ENCODE measurements around the gene RTP1.

Gene RTP1

DNA sequence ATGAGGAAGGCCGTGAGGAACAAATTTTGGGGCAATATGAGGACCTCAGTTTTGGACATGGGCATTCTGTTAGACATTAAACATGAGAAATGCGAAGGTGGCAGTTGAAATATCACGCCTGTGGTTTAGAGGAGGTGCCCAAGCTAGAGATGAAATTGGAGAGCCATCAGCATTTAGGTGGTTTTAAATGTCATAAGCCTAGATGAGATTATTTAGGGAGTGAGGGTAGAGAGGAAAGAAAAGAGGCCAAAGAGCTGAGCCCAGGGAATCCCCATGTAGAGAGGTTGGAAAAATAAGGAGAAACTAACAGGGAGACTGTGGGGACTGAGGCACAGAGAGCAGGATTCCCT, 14.9 kb downstream of the RTP1 start:
- TF ChIP-seq CREB1 (IDR thresholded peaks at IDR 0.05; ENCODE audit: low read depth) (no peak), TCF12 (IDR thresholded peaks at IDR 0.05; ENCODE audit: low read depth) (no peak), TEAD4 (IDR thresholded peaks at IDR 0.05) (no peak), NFIC (IDR thresholded peaks at IDR 0.05) (no peak), EP300 (IDR thresholded peaks at IDR 0.05; ENCODE audit: borderline replicate concordance) (no peak), ZBTB7A (IDR thresholded peaks at IDR 0.05; ENCODE audit: low read depth) (no peak), CEBPB (IDR thresholded peaks at IDR 0.05) (no peak), TAF1 (IDR thresholded peaks at IDR 0.05; ENCODE audit: low read depth) (no peak), YY1 (IDR thresholded peaks at IDR 0.05; ENCODE audit: low read depth) (no peak), FOXM1 (IDR thresholded peaks at IDR 0.05; ENCODE audit: borderline replicate concordance, low read depth) (no peak), EGR1 (IDR thresholded peaks at IDR 0.05) (no peak), RAD21 (IDR thresholded peaks at IDR 0.05; ENCODE audit: low read depth) (no peak)
- TF ChIP-seq, protein P1, sequence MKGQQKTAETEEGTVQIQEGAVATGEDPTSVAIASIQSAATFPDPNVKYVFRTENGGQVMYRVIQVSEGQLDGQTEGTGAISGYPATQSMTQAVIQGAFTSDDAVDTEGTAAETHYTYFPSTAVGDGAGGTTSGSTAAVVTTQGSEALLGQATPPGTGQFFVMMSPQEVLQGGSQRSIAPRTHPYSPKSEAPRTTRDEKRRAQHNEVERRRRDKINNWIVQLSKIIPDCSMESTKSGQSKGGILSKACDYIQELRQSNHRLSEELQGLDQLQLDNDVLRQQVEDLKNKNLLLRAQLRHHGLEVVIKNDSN (IDR thresholded peaks at IDR 0.05), result no peak
- TF ChIP-seq, protein P2, sequence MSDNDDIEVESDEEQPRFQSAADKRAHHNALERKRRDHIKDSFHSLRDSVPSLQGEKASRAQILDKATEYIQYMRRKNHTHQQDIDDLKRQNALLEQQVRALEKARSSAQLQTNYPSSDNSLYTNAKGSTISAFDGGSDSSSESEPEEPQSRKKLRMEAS (IDR thresholded peaks at IDR 0.05), result no peak
- TF ChIP-seq, protein P3, sequence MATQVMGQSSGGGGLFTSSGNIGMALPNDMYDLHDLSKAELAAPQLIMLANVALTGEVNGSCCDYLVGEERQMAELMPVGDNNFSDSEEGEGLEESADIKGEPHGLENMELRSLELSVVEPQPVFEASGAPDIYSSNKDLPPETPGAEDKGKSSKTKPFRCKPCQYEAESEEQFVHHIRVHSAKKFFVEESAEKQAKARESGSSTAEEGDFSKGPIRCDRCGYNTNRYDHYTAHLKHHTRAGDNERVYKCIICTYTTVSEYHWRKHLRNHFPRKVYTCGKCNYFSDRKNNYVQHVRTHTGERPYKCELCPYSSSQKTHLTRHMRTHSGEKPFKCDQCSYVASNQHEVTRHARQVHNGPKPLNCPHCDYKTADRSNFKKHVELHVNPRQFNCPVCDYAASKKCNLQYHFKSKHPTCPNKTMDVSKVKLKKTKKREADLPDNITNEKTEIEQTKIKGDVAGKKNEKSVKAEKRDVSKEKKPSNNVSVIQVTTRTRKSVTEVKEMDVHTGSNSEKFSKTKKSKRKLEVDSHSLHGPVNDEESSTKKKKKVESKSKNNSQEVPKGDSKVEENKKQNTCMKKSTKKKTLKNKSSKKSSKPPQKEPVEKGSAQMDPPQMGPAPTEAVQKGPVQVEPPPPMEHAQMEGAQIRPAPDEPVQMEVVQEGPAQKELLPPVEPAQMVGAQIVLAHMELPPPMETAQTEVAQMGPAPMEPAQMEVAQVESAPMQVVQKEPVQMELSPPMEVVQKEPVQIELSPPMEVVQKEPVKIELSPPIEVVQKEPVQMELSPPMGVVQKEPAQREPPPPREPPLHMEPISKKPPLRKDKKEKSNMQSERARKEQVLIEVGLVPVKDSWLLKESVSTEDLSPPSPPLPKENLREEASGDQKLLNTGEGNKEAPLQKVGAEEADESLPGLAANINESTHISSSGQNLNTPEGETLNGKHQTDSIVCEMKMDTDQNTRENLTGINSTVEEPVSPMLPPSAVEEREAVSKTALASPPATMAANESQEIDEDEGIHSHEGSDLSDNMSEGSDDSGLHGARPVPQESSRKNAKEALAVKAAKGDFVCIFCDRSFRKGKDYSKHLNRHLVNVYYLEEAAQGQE (IDR thresholded peaks at IDR 0.05; ENCODE audit: low read depth), result no peak

DNA sequence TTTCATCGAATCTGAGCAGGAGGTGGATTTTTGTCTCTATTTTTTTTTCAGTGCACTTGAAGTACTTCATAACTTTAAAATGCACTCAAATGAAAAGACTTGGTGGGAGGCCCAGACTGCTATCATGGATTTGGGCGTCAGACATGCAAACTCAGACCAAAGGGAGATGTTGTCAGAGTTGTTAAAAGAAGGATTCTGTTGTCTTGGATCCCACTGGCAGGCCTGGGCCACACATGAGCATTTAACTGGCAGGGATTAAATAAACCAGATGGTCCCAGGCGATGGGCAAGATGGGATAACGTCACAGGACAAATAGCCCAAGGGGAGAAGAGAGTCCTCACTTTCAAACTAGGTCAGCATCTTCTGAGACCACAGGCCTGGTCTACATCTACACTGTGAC, 15.4 kb downstream of the RTP1 start:
- TF ChIP-seq TCF12 (IDR thresholded peaks at IDR 0.05; ENCODE audit: low read depth), result no peak
- no peak for TF ChIP-seq EP300 (IDR thresholded peaks at IDR 0.05; ENCODE audit: borderline replicate concordance)
- TF ChIP-seq, protein P1 (IDR thresholded peaks at IDR 0.05), result no peak
- no peak for TF ChIP-seq RAD21 (IDR thresholded peaks at IDR 0.05; ENCODE audit: low read depth)
- TF ChIP-seq, protein P3 (IDR thresholded peaks at IDR 0.05; ENCODE audit: low read depth), result no peak
- TF ChIP-seq, protein P2 (IDR thresholded peaks at IDR 0.05), result no peak
- no peak for TF ChIP-seq TEAD4 (IDR thresholded peaks at IDR 0.05)
- no peak for TF ChIP-seq ZBTB7A (IDR thresholded peaks at IDR 0.05; ENCODE audit: low read depth)
- no peak for TF ChIP-seq FOXM1 (IDR thresholded peaks at IDR 0.05; ENCODE audit: borderline replicate concordance, low read depth)

DNA sequence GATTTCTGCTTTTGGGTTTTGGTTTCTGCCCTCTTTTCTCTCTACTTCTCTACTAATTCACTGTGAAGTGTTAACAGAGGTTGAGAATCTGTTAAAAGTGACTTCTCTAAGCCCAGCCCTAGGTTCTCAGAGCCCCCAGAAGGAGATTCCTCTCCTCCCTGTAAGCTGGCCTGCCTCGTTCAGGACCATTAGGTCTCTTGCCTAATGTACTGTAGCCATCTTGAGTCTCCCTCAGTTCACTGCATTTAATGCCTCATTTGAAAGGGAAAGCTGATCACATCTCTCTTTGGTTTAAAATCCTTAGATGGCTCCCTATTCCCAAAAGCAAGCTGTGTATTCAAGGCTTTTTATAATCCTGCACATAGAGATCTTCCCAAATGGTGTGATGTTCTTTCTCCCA, 16.3 kb downstream of the RTP1 start:
- TF ChIP-seq, protein P1 (IDR thresholded peaks at IDR 0.05), result no peak
- no peak for TF ChIP-seq RAD21 (IDR thresholded peaks at IDR 0.05; ENCODE audit: low read depth)
- no peak for TF ChIP-seq TEAD4 (IDR thresholded peaks at IDR 0.05)
- no peak for TF ChIP-seq TCF12 (IDR thresholded peaks at IDR 0.05; ENCODE audit: low read depth)
- TF ChIP-seq YY1 (IDR thresholded peaks at IDR 0.05; ENCODE audit: low read depth), result no peak
- TF ChIP-seq EP300 (IDR thresholded peaks at IDR 0.05; ENCODE audit: borderline replicate concordance), result no peak
- TF ChIP-seq, protein P2 (IDR thresholded peaks at IDR 0.05), result no peak
- TF ChIP-seq CEBPB (IDR thresholded peaks at IDR 0.05), result no peak
- TF ChIP-seq TAF1 (IDR thresholded peaks at IDR 0.05; ENCODE audit: low read depth), result no peak
- no peak for TF ChIP-seq EGR1 (IDR thresholded peaks at IDR 0.05)
- TF ChIP-seq CREB1 (IDR thresholded peaks at IDR 0.05; ENCODE audit: low read depth), result no peak
- TF ChIP-seq, protein P3 (IDR thresholded peaks at IDR 0.05; ENCODE audit: low read depth), result no peak
- no peak for TF ChIP-seq NFIC (IDR thresholded peaks at IDR 0.05)
- no peak for TF ChIP-seq ZBTB7A (IDR thresholded peaks at IDR 0.05; ENCODE audit: low read depth)
- TF ChIP-seq FOXM1 (IDR thresholded peaks at IDR 0.05; ENCODE audit: borderline replicate concordance, low read depth), result no peak

DNA sequence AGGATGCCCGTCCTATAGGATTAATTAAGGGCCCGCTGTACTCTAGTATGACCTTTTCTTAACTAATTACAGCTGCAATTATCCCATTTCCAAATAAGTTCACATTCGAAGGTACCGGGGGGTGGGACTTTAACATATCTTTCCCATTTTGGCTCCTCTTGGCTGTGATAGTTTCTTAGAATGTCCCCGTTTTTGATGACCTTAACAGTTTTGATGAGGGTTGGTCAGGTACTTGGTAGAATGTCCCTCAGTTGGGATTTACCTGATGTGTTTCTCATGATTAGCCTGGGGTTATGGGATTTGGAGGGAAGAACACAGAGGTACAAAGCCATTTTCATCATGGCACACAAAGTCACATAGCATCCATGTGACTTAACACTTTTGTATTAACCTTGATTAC, 18.2 kb downstream of the RTP1 start:
- TF ChIP-seq CEBPB (IDR thresholded peaks at IDR 0.05) (no peak), YY1 (IDR thresholded peaks at IDR 0.05; ENCODE audit: low read depth) (no peak), EGR1 (IDR thresholded peaks at IDR 0.05) (no peak), NFIC (IDR thresholded peaks at IDR 0.05) (no peak), TAF1 (IDR thresholded peaks at IDR 0.05; ENCODE audit: low read depth) (no peak), TCF12 (IDR thresholded peaks at IDR 0.05; ENCODE audit: low read depth) (no peak), CREB1 (IDR thresholded peaks at IDR 0.05; ENCODE audit: low read depth) (no peak), RAD21 (IDR thresholded peaks at IDR 0.05; ENCODE audit: low read depth) (no peak), TEAD4 (IDR thresholded peaks at IDR 0.05) (no peak), ZBTB7A (IDR thresholded peaks at IDR 0.05; ENCODE audit: low read depth) (no peak), EP300 (IDR thresholded peaks at IDR 0.05; ENCODE audit: borderline replicate concordance) (no peak), FOXM1 (IDR thresholded peaks at IDR 0.05; ENCODE audit: borderline replicate concordance, low read depth) (no peak)
- TF ChIP-seq, protein P3 (IDR thresholded peaks at IDR 0.05; ENCODE audit: low read depth), result no peak
- TF ChIP-seq, protein P1 (IDR thresholded peaks at IDR 0.05), result no peak
- TF ChIP-seq, protein P2 (IDR thresholded peaks at IDR 0.05), result no peak
